Measurements from ENCODE around the gene PRKD1. TPM values are rescaled to one million over a fixed set of nuclear protein-coding genes. Genes with fewer than 3 reads are reported as not detected.

PRKD1 gene
- total RNA-seq, 2 experiments from 2014 or later: not detected

- Histone ChIP-seq H3K9me3 (ENCODE audit: control insufficient read depth in 1 of 2, insufficient read depth in 1 of 2, low read length in 2 of 2) (no peaks in the 10 kb centered on the region), H3K4me3 (ENCODE audit: low read length) (no peak overlapping the region), H3K27me3 (ENCODE audit: control insufficient read depth in 1 of 2, insufficient read depth in 2 of 2, low read length in 2 of 2) (no peaks in the 10 kb centered on the region), H3K36me3 (ENCODE audit: insufficient read depth, low read length) (no peaks in the 10 kb centered on the region), H3K27ac (ENCODE audit: low read depth in 1 of 2, low read length in 2 of 2) (no peak overlapping the region), H3K4me1 (ENCODE audit: insufficient read depth, low read length) (no peaks in the 10 kb centered on the region)
- Mint-ChIP-seq H3K9me3 (peaks cover 5% of the 10 kb centered on the region), H3K27ac (no peak overlapping the region), H3K36me3 (ENCODE audit: low read depth) (no peaks in the 10 kb centered on the region), H3K4me1 (ENCODE audit: low read depth) (no peaks in the 10 kb centered on the region), H3K27me3 (no peaks in the 10 kb centered on the region), H3K4me3 (no peak overlapping the region)
- POLR2A ChIA-PET: no interaction called here
- CTCF ChIA-PET: no interaction called here
- intact Hi-C loops (cut with DNase I, micrococcal nuclease): no loop called here
- ATAC-seq (ENCODE audit: poor library complexity) (no peak), DNase-seq (no peak)
- TF ChIP-seq CTCF (IDR thresholded peaks at IDR 0.05): no peak
Measured at GRCh38 chr14:29607169-29607568, 320.5 kb downstream of the PRKD1 start.

- Mint-ChIP-seq H3K27ac (no peak overlapping the region), H3K36me3 (ENCODE audit: low read depth) (no peaks in the 10 kb centered on the region), H3K4me1 (ENCODE audit: low read depth) (no peaks in the 10 kb centered on the region), H3K9me3 (peaks cover 8% of the 10 kb centered on the region), H3K27me3 (no peaks in the 10 kb centered on the region), H3K4me3 (no peak overlapping the region)
- Histone ChIP-seq H3K27me3 (ENCODE audit: control insufficient read depth in 1 of 2, insufficient read depth in 2 of 2, low read length in 2 of 2) (no peaks in the 10 kb centered on the region), H3K4me1 (ENCODE audit: insufficient read depth, low read length) (no peaks in the 10 kb centered on the region), H3K27ac (ENCODE audit: low read depth in 1 of 2, low read length in 2 of 2) (no peak overlapping the region), H3K4me3 (ENCODE audit: low read length) (no peak overlapping the region), H3K36me3 (ENCODE audit: insufficient read depth, low read length) (no peaks in the 10 kb centered on the region), H3K9me3 (ENCODE audit: control insufficient read depth in 1 of 2, insufficient read depth in 1 of 2, low read length in 2 of 2) (no peaks in the 10 kb centered on the region)
- intact Hi-C loops (cut with DNase I, micrococcal nuclease): no loop called here
- POLR2A ChIA-PET: no interaction called here
- CTCF ChIA-PET: no interaction called here
- ATAC-seq (ENCODE audit: poor library complexity) (no peak), DNase-seq (no peak)
- no peak for TF ChIP-seq CTCF (IDR thresholded peaks at IDR 0.05)
Measured at GRCh38 chr14:29603696-29604095, 324.0 kb downstream of the PRKD1 start.

- no peak for TF ChIP-seq CTCF (IDR thresholded peaks at IDR 0.05)
- Histone ChIP-seq H3K4me3 (ENCODE audit: low read length) (no peak overlapping the region), H3K4me1 (ENCODE audit: insufficient read depth, low read length) (no peaks in the 10 kb centered on the region), H3K27me3 (ENCODE audit: control insufficient read depth in 1 of 2, insufficient read depth in 2 of 2, low read length in 2 of 2) (no peaks in the 10 kb centered on the region), H3K9me3 (ENCODE audit: control insufficient read depth in 1 of 2, insufficient read depth in 1 of 2, low read length in 2 of 2) (no peaks in the 10 kb centered on the region), H3K27ac (ENCODE audit: low read depth in 1 of 2, low read length in 2 of 2) (no peak overlapping the region), H3K36me3 (ENCODE audit: insufficient read depth, low read length) (no peaks in the 10 kb centered on the region)
- CTCF ChIA-PET: no interaction called here
- Mint-ChIP-seq H3K4me1 (ENCODE audit: low read depth) (no peaks in the 10 kb centered on the region), H3K9me3 (peaks cover 8% of the 10 kb centered on the region), H3K27me3 (no peaks in the 10 kb centered on the region), H3K27ac (no peak overlapping the region), H3K4me3 (no peak overlapping the region), H3K36me3 (ENCODE audit: low read depth) (no peaks in the 10 kb centered on the region)
- ATAC-seq (ENCODE audit: poor library complexity): no peak
- DNase-seq: no peak
- intact Hi-C loops (cut with DNase I, micrococcal nuclease): no loop called here
- POLR2A ChIA-PET: no interaction called here
Measured at GRCh38 chr14:29601616-29602015, 326.0 kb downstream of the PRKD1 start.
